Measurements from ENCODE around the gene STRBP. TPM values are rescaled to one million over a fixed set of nuclear protein-coding genes. Genes with fewer than 3 reads are reported as not detected.

The STRBP gene
- total RNA-seq, 1 donor from 2014 or later = 99.4 TPM

DNA sequence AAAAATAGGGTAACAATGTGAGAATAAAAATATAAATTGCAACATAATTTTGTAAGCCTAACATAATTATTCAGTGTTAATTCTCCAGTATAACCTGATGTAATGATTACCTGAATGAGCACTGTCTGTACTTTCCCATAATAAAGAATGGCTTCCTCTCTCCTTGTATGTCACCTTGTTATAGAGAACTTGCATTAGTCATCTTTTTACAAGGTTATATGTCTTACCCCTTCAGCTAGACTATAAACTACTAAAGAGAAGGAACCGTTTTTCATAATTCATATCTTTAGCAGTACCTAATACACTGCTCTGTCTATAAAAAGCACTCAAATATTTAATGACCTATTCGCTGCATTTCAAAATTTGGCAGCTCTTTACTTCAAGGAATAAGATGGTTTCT lies 19.8 kb downstream of the STRBP start:
- no peaks in the 10 kb centered on the region for H3K27me3 Mint-ChIP-seq (ENCODE audit: insufficient read depth, low read depth)
- peaks cover 100% of the 10 kb centered on the region for H3K79me2 ChIP-seq (ENCODE audit: low read depth)
- no peak overlapping the region for H3K27ac ChIP-seq
- H3K9me3 Mint-ChIP-seq = no peaks in the 10 kb centered on the region
- no peaks in the 10 kb centered on the region for H3K4me1 ChIP-seq
- no peak overlapping the region for H3K4me3 ChIP-seq
- H3K27ac Mint-ChIP-seq = no peak overlapping the region
- H3K36me3 Mint-ChIP-seq = no peaks in the 10 kb centered on the region
- H3K9me3 ChIP-seq (ENCODE audit: low read depth) = peaks cover 5% of the 10 kb centered on the region
- H2AFZ ChIP-seq (replicated peaks) = no peak overlapping the region
- peaks cover 3% of the 10 kb centered on the region for H3F3A ChIP-seq (ENCODE audit: low read depth)
- no peak overlapping the region for H3K4me3 Mint-ChIP-seq
- H3K4me1 Mint-ChIP-seq = no peaks in the 10 kb centered on the region
- no peaks in the 10 kb centered on the region for H3K27me3 ChIP-seq
- TF ChIP-seq, protein P1, sequence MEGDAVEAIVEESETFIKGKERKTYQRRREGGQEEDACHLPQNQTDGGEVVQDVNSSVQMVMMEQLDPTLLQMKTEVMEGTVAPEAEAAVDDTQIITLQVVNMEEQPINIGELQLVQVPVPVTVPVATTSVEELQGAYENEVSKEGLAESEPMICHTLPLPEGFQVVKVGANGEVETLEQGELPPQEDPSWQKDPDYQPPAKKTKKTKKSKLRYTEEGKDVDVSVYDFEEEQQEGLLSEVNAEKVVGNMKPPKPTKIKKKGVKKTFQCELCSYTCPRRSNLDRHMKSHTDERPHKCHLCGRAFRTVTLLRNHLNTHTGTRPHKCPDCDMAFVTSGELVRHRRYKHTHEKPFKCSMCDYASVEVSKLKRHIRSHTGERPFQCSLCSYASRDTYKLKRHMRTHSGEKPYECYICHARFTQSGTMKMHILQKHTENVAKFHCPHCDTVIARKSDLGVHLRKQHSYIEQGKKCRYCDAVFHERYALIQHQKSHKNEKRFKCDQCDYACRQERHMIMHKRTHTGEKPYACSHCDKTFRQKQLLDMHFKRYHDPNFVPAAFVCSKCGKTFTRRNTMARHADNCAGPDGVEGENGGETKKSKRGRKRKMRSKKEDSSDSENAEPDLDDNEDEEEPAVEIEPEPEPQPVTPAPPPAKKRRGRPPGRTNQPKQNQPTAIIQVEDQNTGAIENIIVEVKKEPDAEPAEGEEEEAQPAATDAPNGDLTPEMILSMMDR (IDR thresholded peaks at IDR 0.05) = no peak
- TF ChIP-seq EZH2phosphoT487 (IDR thresholded peaks at IDR 0.05) (no peak), EZH2 (IDR thresholded peaks at IDR 0.05) (no peak)
- DNase-seq (ENCODE audit: low spot score) = no peak
- no peak overlapping the region for H3K9ac ChIP-seq
- no peaks in the 10 kb centered on the region for H3K36me3 ChIP-seq
- peaks cover 44% of the 10 kb centered on the region for H4K20me1 ChIP-seq (ENCODE audit: low read depth)
- no peak overlapping the region for H3K4me2 ChIP-seq

DNA sequence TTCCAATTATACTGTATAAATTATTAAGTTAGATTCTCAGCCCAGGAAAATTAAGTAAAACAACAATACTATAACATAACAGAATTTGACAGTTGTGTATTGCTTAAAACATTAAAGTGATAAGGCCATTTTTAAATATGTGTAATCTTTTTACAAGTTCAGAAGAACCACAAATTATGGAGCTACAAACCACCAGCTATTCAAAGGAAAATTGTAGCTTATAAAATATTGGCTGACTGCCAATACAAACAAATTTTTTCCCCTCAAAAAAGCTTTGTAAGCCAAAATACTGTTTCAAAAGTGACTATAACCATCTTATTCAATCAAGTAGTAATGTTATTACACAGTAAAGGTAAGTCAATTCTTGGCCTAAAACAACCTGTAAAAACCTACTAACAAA lies 21.9 kb downstream of the STRBP start:
- TF ChIP-seq EZH2phosphoT487 (IDR thresholded peaks at IDR 0.05) (no peak), EZH2 (IDR thresholded peaks at IDR 0.05) (no peak)
- TF ChIP-seq, protein P1 (IDR thresholded peaks at IDR 0.05) = no peak
- H3K36me3 Mint-ChIP-seq = no peaks in the 10 kb centered on the region
- no peak overlapping the region for H3K4me3 Mint-ChIP-seq
- no peak overlapping the region for H3K4me2 ChIP-seq
- H3K9me3 Mint-ChIP-seq = no peaks in the 10 kb centered on the region
- H3K27ac Mint-ChIP-seq = no peak overlapping the region
- DNase-seq (ENCODE audit: low spot score) = no peak
- no peak overlapping the region for H3K27ac ChIP-seq
- peaks cover 100% of the 10 kb centered on the region for H3K79me2 ChIP-seq (ENCODE audit: low read depth)
- H2AFZ ChIP-seq (replicated peaks) = no peak overlapping the region
- no peaks in the 10 kb centered on the region for H3K9me3 ChIP-seq (ENCODE audit: low read depth)
- no peak overlapping the region for H3K4me3 ChIP-seq
- H3K4me1 Mint-ChIP-seq = no peaks in the 10 kb centered on the region
- H3K36me3 ChIP-seq = no peaks in the 10 kb centered on the region
- peaks cover 37% of the 10 kb centered on the region for H4K20me1 ChIP-seq (ENCODE audit: low read depth)
- no peaks in the 10 kb centered on the region for H3K4me1 ChIP-seq
- H3F3A ChIP-seq (ENCODE audit: low read depth) = peaks cover 3% of the 10 kb centered on the region
- H3K27me3 ChIP-seq = no peaks in the 10 kb centered on the region
- no peak overlapping the region for H3K9ac ChIP-seq
- no peaks in the 10 kb centered on the region for H3K27me3 Mint-ChIP-seq (ENCODE audit: insufficient read depth, low read depth)

DNA sequence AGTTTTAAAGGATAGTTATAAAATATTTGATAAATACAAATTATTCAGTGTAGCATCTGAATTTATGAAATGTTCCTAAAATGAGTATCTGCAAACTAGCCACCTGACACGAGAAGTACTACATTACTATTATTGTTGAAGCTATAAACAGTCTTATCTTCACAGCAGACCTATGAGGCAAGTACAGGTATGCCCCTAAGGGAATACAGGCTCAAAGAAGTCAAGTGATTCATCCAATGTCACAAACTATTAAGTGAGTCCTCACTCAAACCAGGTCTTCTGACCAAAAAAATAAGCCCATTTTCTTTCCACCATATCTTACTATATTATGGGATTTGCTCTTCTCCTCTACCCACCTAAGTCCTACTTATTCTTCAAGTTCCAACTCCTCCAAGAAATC lies 28.7 kb downstream of the STRBP start:
- H3K4me3 Mint-ChIP-seq = no peak overlapping the region
- no peaks in the 10 kb centered on the region for H3K9me3 Mint-ChIP-seq
- H3K27me3 ChIP-seq = no peaks in the 10 kb centered on the region
- no peak overlapping the region for H2AFZ ChIP-seq (replicated peaks)
- no peaks in the 10 kb centered on the region for H3F3A ChIP-seq (ENCODE audit: low read depth)
- TF ChIP-seq EZH2phosphoT487 (IDR thresholded peaks at IDR 0.05) = no peak
- TF ChIP-seq, protein P1 (IDR thresholded peaks at IDR 0.05) = no peak
- no peak for TF ChIP-seq EZH2 (IDR thresholded peaks at IDR 0.05)
- H3K4me3 ChIP-seq = no peak overlapping the region
- no peak overlapping the region for H3K4me2 ChIP-seq
- no peak for DNase-seq (ENCODE audit: low spot score)
- H3K9me3 ChIP-seq (ENCODE audit: low read depth) = no peaks in the 10 kb centered on the region
- H3K79me2 ChIP-seq (ENCODE audit: low read depth) = peaks cover 96% of the 10 kb centered on the region
- peaks cover 3% of the 10 kb centered on the region for H3K4me1 ChIP-seq
- no peaks in the 10 kb centered on the region for H3K27me3 Mint-ChIP-seq (ENCODE audit: insufficient read depth, low read depth)
- H3K4me1 Mint-ChIP-seq = peaks cover 2% of the 10 kb centered on the region
- no peak overlapping the region for H3K27ac Mint-ChIP-seq
- H3K27ac ChIP-seq = no peak overlapping the region
- peaks cover 42% of the 10 kb centered on the region for H4K20me1 ChIP-seq (ENCODE audit: low read depth)
- H3K36me3 ChIP-seq = no peaks in the 10 kb centered on the region
- no peak overlapping the region for H3K9ac ChIP-seq
- H3K36me3 Mint-ChIP-seq = no peaks in the 10 kb centered on the region
